GM18498 (cell line): ENCODE measurements around the gene TBX4.

Experiments
- ATAC-seq: cut with Tn5 transposase; IDR thresholded peaks from one replicate; pipeline ENCODE4 v1.9.1; 2021; ENCODE audit warnings: mild to moderate bottlenecking, moderate library complexity; ENCODE audit not compliant: unreplicated experiment

TBX4 gene

GRCh38 chr17:61464130-61464842 lies 12.1 kb downstream of the TBX4 start:
- ATAC-seq: no peak

DNA sequence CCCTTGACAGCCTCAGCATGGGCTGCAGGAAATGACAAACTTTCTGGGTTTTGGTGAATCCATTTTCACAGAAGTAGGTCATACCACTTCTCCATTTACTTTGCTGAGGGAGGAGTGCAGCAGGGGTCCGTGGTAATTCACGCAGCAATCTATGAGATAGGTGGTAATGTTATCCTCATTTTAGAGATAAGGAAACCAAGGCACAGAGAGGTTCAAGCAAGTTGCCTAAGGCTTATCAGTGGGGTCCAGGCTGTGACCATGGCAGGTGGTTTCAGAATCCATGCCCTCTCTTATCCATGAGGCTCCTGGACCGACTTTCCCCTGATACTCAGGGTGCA lies 12.6 kb downstream of the TBX4 start:
- no peak for ATAC-seq

GRCh38 chr17:61465550-61466237 lies 13.5 kb downstream of the TBX4 start:
- ATAC-seq: no peak

- ATAC-seq: no peak
These were observed 14.0 kb downstream of the TBX4 start for GRCh38 chr17:61466246-61466645.

DNA sequence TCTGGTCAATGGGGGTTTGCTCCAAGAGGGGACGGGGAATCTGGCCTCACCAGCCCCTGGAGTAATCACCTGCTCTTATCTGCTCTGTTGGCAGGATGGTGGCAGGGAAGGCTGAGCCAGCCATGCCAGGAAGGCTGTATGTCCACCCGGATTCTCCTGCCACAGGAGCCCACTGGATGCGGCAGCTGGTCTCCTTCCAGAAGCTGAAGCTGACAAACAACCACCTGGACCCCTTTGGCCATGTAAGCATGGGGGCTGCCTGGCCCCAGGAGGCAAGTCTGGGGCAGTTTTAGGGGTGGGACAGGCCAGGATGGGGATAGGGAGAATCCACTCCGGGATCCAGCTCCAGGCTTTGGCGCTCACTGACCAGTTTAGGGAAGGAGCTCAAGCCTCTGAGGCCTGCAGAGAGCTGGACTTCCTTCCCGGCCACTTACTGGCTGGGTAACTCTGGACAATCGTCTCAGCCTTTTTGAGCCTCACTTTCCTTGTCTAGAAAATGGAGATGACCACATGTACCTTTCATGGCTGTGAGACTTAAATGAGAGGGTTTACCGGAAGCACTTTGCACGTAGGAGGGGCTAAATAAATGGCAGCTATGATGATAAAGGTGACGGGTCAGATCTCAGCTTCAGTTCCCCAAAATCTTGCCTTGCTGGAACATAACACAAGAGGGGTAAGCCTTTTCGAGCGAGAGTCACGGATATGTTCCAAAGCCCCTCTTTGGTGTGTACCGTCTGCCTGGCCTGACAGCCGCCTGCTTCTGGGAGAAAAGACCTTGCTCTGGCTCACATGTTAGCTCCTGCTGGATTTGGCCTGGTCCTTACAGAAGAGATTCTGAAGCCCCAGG lies 15.4 kb downstream of the TBX4 start:
- ATAC-seq: no peak

DNA sequence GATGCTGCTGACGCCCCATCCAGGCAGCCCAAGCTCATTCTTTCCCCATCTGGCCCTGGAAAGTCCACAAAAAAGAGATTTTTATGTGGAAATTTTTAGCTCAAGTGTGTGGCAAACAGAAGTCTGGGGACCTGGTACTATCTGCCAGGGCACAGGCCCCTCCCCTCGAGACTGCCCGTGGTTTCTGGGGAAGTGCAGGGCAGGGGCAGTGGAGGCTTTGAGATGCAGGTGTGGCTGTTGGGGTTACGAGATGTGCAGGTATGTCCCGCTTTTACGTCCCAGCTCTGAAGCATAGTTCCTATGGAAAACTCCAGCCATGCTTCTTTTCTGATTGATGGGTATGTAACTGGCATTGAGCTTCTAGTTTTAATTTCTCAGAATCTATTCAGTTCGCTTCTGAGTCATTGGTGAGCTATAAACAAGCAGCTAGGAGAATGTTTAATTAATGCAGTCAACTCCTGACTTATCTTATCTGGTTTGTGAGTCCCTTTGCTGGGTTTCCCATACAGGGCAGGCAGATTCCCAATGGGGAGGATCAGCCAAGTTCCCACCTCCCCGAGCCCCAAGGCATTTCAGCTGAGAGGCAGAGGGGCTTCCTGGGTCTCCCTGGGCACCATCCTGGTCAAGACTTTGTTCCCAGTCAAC lies 16.2 kb downstream of the TBX4 start:
- no peak for ATAC-seq

- no peak for ATAC-seq
These were observed 17.3 kb downstream of the TBX4 start for GRCh38 chr17:61469474-61469873.

DNA sequence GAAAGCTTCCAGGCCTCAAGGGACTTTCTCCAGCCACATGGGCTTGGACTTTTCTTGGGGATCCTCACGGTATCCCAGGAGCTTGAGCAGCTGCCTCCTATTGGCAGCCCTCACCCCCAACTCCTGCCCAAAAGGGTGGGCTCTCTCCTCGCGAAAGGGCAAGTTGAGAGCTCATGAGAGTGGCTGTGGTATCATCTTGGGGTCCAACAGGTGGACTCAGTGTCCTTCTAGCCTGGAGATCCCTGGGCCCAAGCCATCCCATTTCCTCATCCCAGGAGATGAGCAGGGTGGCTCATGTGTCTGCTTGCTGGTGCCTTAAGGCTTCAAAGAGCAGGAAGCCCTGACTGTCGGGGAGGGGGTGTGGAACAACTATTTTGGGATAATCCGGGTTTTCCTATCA lies 17.7 kb downstream of the TBX4 start:
- no peak for ATAC-seq

- ATAC-seq: no peak
These were observed 18.4 kb downstream of the TBX4 start for GRCh38 chr17:61470530-61471136.

DNA sequence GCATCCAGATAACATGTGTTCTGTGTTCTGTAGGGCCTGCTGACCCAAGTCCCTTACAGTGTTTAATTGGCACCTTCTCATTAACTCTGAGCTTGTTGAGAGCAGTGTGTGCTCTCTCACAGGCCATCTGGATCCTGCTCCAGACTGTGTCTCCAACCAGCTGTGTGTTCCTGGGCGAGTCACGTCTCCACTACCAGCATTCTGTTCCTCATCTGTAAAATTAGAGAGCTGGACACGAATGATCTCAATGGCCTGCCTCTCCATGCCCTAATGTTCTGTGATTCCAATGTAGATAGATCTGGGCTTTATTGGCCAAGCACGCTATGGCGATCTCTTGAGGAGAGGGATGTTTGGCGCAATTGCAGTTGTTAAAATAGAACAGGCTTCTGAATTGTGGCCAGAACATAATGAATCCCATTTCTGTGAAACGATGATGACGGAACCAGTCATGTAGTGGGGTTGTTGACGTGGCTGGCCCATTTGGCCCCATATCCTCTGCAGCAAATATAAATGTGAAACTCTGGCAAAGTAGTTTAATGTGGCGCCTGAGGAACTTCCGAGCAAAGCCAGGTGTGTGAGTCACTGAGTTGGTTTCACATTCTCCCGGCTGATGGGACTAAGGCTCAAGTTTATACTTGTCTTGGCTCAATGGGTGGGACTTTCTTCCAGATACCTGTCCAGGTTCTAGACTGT lies 22.2 kb downstream of the TBX4 start:
- ATAC-seq: no peak

GRCh38 chr17:61474934-61475333 lies 22.7 kb downstream of the TBX4 start:
- ATAC-seq: no peak

GRCh38 chr17:61475726-61476125 lies 23.5 kb downstream of the TBX4 start:
- no peak for ATAC-seq

- no peak for ATAC-seq
These were observed 24.4 kb downstream of the TBX4 start for GRCh38 chr17:61476476-61477203.

- no peak for ATAC-seq
These were observed 25.1 kb downstream of the TBX4 start for GRCh38 chr17:61477204-61477834.

GRCh38 chr17:61478026-61478789 lies 26.0 kb downstream of the TBX4 start:
- ATAC-seq: no peak

DNA sequence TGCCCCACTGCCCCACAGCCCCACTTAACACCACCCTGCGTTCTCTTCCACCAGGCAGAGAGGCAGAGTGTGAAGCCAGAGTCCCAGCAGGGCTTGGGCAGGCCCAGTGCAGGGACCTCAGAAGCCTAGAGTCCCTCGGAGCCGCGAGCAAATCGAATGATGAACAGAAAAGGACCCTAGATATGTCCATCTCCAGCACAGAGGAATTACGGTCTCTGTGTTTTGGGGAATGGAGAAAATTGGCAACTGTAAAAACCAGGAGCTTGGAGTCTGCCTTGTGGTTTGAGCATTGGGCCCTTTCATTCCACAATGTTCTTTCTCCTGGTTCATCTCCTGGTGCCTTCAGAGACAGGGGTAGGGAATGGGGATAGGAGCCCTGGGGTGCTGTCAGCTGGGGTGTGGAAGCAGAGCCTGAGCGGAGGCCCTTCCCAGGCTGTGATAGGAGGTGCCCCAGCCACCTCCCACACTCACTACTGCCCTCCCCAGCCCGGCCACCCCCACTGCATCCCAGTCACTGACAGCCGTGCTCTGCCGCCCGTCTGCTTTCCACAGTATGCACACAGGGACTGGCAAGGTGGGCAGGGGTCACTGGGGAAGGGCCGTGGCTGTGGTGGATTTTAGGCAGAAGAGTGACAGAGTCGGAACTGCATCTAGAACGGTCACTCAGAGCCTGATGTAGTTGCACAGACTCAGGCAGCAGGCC lies 26.7 kb downstream of the TBX4 start:
- no peak for ATAC-seq

- ATAC-seq: no peak
These were observed 27.5 kb downstream of the TBX4 start for GRCh38 chr17:61479493-61480413.
